IPS DF 19.7 (cell line): ENCODE measurements around the gene E4F1.

Source experiments
- DNase-seq: peaks from one replicate; pipeline ENCODE4 v3.0.0-alpha.2; 2013; ENCODE audit warnings: low read depth, low spot score

Gene E4F1

GRCh38 chr16:2206420-2206779 lies 17.0 kb upstream of the E4F1 start:
- no peak for DNase-seq

DNA sequence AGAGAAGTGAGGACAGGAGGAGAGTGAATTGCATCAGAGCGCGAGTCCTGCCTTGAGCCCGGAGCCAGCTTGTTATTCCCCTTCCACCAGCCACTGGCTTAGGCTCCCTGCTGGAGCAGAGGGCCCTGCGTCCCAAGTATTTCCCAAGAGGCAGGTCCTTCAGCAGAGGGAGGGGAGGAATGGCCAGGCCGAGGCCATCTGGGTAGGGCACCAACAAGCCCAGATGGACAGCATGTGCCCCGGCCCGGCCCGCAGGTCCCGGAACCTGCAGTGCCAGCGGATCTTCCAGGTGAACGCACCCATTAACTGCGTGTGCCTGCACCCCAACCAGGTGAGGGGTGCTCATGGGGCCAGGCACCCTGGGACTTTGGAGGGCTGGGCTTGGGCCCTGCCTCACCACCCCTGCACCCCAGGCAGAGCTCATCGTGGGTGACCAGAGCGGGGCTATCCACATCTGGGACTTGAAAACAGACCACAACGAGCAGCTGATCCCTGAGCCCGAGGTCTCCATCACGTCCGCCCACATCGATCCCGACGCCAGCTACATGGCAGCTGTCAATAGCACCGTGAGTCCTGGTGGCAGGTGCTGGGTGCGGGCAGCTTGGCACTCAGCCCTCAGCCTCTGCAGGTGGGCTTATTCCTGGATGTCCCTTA lies 16.5 kb upstream of the E4F1 start:
- DNase-seq, result no peak

GRCh38 chr16:2207872-2208271 lies 15.5 kb upstream of the E4F1 start:
- no peak for DNase-seq

DNA sequence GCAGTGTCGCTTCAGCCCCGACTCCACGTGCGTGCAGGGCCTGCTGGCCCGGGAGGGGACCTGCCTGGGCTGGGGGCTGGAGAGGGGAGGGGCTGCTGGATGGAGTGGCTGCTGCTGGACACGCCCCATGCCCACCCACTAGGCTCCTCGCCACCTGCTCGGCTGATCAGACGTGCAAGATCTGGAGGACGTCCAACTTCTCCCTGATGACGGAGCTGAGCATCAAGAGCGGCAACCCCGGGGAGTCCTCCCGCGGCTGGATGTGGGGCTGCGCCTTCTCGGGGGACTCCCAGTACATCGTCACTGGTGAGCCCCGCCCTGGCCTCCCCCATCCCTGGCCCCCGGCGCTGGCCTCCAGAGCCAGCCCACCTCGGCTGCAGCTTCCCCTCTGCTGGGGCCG lies 15.1 kb upstream of the E4F1 start:
- DNase-seq, result no peak

- no peak for DNase-seq
Observed at GRCh38 chr16:2208772-2209171, 14.6 kb upstream of the E4F1 start.

- no peak for DNase-seq
Observed at GRCh38 chr16:2209258-2210008, 14.0 kb upstream of the E4F1 start.

DNA sequence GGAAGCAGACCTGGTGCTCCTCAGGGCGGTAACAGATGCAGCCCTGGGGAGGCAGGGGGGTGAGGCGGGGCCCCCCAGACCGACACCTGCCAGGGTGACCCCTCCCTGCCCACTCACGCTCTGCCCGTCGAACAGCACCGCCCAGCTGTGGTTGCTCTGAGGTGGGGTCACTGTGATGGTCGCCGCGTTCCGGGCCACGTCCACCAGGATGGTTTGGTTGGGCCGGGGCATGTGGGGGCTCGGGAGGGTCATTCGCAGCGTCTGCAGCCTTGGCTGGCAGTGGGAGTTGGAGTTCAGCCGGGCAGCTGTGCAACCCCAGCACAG lies 13.4 kb upstream of the E4F1 start:
- no peak for DNase-seq

DNA sequence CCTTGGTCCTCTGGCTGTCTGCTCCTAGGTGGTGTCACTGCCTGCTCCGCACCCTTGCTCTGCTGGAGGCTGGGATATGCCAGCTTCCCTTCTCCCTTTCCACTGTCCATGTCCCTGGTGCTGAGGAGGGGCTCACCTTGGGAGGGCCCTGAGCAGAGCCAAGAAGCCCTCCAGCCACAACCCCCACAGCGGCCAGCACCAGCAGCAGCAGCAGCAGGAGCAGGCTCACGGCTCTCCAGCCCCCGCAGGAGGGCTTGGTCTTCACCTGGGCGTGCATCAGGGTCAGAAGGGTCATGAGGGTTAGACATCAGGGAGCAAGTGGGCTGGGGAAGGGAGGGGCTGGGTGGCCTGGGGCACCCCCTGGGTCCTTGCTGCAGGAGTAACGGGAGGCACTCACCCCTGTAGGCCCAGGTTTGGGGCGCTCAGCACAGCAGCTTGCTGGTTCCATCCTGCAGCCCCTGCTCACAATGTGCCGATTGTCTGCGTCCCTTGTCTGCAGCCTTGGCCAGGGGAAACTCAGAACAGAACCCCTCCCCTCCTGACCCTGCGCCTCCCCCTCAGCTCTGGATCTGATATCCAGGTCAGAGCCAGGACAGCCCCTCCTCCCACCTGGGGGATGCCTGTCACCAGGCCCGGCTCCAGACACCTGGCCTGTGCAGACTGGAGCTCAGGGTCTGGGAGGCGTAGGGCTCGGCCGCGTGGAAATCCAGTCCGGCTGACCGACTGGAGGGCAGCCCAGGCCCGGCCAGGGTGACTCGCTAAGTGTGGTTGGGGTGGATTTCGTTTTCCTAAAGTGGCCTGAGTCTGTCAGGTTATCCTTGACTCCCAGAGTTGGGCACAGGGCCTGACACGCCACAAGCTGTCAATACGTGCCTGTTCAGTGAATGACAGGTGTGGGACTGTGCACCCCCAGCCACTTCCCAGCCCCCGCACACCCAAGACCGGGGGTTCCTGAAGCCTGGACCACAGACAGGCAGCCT lies 12.7 kb upstream of the E4F1 start, which contains the start of gene BRICD5:
BRICD5 (minus strand) TSS at position 478 of the 980 bp plus-strand sequence; CDS start at position 448, 30 bp downstream.
- no peak for DNase-seq

DNA sequence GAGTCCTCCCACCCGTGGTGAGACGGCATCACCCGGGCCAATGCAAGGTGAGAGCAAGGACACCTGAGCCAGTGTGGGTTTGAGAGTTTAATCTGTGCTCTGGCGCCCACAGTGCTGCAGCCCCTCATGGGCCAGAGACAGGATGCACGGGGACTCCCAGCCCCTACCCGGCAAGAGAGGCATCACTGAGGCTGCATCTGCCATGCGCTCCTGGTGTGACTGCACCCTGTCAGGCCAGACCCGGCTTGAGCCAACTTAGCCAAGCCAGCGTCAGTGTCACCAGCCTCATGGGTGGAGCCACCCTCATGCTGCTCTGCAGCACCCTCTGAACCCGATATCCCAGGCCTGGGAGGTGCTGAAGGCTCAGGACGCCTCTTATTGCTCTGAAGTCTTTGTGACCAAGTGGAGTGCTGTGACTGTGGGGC lies 11.5 kb upstream of the E4F1 start:
- no peak for DNase-seq

DNA sequence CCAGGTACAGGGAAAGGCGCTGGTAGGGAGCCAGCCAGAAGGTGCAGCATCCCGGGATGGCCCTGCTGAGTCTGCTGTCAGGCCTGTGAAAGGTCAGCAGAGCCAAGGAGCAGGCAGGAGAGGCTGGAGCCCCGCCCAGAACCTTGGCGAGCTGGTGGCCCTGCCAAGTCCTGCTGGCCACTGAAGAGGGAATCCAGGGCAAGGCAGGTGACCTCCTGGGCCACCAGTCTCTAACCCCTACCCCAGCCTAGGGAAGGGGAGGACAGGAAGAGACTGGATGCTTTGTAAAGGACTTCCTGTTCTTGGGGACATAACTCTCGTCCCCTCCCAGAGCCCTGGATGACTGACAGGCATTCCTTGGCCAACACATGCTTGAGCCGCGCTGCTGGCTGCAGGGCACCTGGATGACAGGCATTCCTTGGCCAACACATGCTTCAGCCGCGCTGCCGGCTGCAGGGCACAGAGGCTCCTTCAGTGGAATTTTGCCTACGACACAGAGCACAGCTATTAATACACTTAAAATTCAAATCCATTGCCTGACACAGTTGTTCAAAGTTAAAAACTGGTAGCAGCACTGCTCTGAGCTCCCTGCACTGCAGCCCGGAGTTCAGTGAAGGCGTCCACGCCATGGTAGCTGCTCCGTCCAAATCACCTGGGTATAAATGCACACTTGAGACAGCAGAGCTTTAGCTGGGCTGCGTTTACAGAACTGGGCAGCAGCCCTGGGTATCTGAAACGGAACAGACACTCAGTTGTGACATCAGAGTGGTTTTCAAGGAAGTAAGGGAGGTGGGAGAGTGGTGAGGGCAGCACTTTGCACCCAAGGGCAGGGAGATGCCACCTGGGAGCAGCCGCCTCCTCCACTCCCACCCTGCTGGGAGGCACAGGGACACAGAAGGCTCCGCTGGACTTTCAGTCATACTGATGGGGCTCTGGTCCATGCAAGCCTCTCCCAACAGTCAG lies 10.7 kb upstream of the E4F1 start:
- no peak for DNase-seq

DNA sequence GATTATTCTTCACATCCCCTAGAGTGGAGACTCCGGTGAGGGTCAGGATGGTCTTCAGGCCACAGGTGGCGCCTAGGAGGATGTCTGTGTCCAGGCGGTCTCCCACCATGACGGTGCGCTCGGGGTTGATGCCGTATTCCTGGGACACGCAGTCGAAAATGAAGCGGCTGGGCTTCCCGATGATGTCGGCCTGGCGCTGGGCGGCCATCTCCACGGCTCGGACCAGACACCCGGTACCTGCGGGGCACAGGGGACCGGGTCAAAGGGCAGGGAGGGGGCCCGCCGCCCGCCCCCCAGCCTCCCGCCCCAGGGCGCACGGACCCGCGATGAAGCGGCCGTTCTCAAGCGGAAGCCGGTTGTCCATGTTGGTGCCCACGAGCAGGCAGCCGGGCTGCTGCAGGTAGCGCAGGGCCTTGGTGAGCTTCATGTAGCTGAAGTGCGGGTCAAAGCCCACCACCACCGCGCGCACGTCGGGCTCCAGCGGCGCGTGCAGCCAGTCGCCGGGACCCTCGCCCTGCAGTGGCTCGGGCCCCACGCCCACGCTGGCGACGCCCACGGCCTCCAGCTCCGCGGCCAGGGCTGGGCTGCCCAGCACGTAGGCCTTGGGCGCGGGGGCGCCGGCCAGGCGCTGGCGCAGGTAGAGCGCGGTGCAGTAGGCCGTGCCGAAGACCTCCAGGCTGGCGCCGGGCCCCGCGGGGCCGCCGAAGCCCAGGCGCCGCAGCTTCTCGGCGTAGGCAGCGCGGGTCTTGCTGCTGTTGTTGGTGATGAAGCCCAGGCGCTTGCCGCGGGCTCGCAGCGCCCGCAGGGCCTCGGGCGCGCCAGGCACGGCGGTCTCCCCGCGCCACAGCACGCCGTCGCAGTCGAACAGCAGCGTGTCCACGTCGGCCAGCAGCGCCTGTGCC lies 9.3 kb upstream of the E4F1 start:
- no peak for DNase-seq

DNA sequence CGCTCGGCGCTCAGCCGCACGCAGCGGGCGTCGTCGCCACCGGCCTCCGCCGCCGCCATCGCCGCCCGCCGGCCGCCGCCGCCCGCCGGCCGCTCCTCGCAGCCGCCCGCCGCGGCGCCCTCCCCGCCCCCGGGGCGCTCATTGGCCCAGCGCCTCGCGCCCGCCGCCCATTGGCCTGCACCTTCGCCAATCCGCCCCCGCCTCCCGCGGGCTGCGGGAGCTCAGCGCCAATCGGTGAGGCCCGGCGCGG lies 8.7 kb upstream of the E4F1 start, which contains the start of gene PGP:
PGP (minus strand) TSS at position 122 of the 250 bp plus-strand sequence; CDS start at position 59, 63 bp downstream.
- no peak for DNase-seq

DNA sequence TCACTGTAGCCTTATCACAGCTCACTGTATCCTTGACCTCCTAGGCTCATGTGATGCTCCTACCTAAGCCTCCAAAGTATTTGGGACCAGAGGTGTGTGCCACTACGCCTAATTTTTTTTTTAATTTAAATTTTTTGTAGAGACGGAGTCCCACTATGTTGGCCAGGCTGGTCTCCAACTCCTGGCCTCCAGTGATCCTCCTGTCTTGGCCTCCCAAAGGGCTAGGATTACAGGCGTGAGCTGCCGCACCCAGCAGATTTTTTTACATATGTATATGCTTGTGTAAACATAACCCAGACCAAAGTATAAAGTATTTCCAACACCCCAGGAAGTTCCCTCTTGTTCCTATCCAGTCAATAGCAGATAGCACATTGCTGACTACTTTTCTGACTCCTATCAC lies 7.1 kb upstream of the E4F1 start:
- no peak for DNase-seq

DNA sequence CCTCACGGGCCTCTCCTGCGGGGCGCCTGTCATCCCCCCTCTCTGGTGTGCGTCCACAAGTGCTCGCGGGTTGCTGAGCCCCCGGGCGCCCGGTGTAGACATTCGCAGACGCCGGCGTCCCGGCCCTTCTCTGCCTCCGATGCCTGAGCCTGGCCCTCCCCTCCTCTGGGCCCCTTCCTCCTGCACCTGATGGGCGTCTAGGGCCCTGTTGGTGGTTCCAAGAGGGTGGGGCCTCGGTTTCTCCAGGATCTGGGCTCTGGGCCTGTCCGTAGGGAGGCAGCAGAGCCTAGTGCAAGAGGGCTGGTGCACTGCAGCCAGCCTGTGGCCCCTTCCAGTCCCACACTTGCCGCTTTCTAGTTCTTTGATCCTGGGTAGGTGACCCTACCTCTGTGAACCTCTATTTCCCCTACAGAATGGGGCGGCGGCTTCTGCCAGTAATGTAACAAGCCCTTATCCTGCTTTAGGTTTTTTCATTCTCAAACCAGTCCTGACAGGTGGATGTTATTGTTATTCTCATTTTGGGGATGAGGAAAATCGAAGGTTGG lies 623 bp downstream of the E4F1 start:
- DNase-seq, result no peak

DNA sequence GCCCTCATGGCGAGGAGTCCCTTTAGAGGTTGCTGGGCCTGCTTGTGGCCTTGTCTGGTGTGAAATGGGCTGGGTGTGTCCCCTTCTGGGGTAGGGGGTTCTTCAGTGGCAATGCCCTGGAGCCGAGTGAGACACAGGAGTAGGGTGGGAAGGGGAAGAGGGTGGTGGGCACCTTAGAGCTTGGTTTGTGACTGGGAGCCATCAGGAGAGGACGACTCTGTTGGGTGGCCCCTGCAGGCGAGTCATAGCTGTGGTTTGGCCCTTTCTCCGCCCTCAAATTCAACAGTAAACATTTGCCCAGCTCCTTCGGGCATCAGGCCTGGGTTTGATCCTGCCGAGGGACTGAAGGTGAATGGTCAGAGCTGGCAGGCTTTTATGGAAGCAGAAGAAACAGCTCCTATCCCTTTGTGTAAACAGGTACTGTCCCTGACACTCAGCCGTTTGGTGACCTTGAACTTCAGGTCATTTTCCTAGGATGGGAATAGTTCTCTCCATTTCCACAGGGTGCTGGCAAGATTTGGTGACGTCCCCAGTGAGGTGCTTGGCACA lies 2.9 kb downstream of the E4F1 start:
- DNase-seq, result no peak

- no peak for DNase-seq
Observed at GRCh38 chr16:2226918-2227317, 3.5 kb downstream of the E4F1 start.

- no peak for DNase-seq
Observed at GRCh38 chr16:2228161-2228824, 4.9 kb downstream of the E4F1 start.

- DNase-seq, result no peak
Observed at GRCh38 chr16:2229091-2229490, 5.7 kb downstream of the E4F1 start.

DNA sequence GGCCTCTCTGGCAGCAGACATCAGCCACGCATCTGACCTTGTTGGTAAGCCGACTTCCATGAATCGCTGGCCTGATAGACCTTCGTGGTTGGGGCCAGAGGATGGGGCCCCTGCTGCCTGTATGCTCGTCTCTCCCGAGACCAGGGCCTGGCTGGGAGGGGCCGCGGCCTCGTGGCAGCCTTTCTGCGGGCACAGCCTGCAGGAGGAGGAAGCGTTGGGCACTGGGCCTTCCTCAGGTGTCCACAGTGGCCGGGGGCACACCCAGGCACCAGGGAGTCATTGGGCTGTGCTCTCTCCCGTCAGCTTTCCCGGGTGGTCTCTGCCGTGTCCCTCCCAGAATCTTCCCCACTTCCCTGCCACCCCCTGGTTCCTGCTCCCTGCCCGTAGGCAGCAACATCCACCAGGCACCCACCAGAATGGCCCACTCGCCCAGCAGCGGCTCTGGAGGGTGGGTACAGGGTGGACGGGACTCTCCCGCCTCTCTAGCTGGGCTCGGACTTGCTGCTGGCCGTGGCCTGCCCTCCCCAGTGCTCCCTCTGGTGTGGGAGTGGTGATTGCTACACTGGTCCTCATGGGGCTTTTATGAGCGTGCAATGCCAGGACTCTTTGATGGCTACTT lies 6.3 kb downstream of the E4F1 start:
- no peak for DNase-seq
